ENCODE results near the gene CDC42EP4.
"Not testable (repeated sequence)": the region's sequence is repeated elsewhere in the genome, so short reads cannot be mapped to it uniquely, and the experiment has no call there.

CDC42EP4 gene

GRCh38 chr17:73343168-73343634 lies 31.4 kb upstream of the CDC42EP4 start:
- DNase-seq (ENCODE audit: low spot score) (peak; percentile 74), FAIRE-seq (no peak)

- DNase-seq (ENCODE audit: low spot score) (peak; percentile 74), FAIRE-seq (no peak)
Observed at GRCh38 chr17:73342541-73343167, 30.9 kb upstream of the CDC42EP4 start.

GRCh38 chr17:73342050-73342522 lies 30.3 kb upstream of the CDC42EP4 start:
- FAIRE-seq (peak; percentile 87), DNase-seq (ENCODE audit: low spot score) (peak; percentile 94)

GRCh38 chr17:73341350-73342049 lies 29.7 kb upstream of the CDC42EP4 start:
- FAIRE-seq = no peak
- no peak for DNase-seq (ENCODE audit: low spot score)

- FAIRE-seq = peak; percentile 96
- DNase-seq (ENCODE audit: low spot score) = peak; percentile 99
Observed at GRCh38 chr17:73340093-73340596, 28.3 kb upstream of the CDC42EP4 start.

GRCh38 chr17:73338566-73339197 lies 26.9 kb upstream of the CDC42EP4 start:
- no peak for FAIRE-seq
- DNase-seq (ENCODE audit: low spot score) = no peak

- FAIRE-seq = no peak
- DNase-seq (ENCODE audit: low spot score) = no peak
Observed at GRCh38 chr17:73338050-73338521, 26.3 kb upstream of the CDC42EP4 start.

GRCh38 chr17:73337330-73337710 lies 25.5 kb upstream of the CDC42EP4 start:
- FAIRE-seq = no peak
- no peak for DNase-seq (ENCODE audit: low spot score)

- DNase-seq (ENCODE audit: low spot score) (no peak), FAIRE-seq (no peak)
Observed at GRCh38 chr17:73336408-73337329, 24.9 kb upstream of the CDC42EP4 start.

- DNase-seq (ENCODE audit: low spot score) (no peak), FAIRE-seq (no peak)
Observed at GRCh38 chr17:73335591-73336407, 24.0 kb upstream of the CDC42EP4 start.

- no peak for DNase-seq (ENCODE audit: low spot score)
- no peak for FAIRE-seq
Observed at GRCh38 chr17:73334771-73335513, 23.1 kb upstream of the CDC42EP4 start.

GRCh38 chr17:73333445-73333844 lies 21.6 kb upstream of the CDC42EP4 start:
- DNase-seq (ENCODE audit: low spot score); FAIRE-seq: not testable (repeated sequence)

GRCh38 chr17:73331060-73331459 lies 19.3 kb upstream of the CDC42EP4 start:
- DNase-seq (ENCODE audit: low spot score) (no peak), FAIRE-seq (no peak)

- no peak for FAIRE-seq
Observed at GRCh38 chr17:73327676-73328075, 15.9 kb upstream of the CDC42EP4 start.

GRCh38 chr17:73325527-73325842 lies 13.7 kb upstream of the CDC42EP4 start:
- DNase-seq (ENCODE audit: low spot score) = no peak

More at GRCh38 chr17:73327676-73328075, 15.9 kb upstream of the CDC42EP4 start:
- DNase-seq (ENCODE audit: low spot score) = no peak

GRCh38 chr17:73324711-73325526 lies 13.1 kb upstream of the CDC42EP4 start:
- no peak for DNase-seq (ENCODE audit: low spot score)
- FAIRE-seq = no peak

More at GRCh38 chr17:73325527-73325842, 13.7 kb upstream of the CDC42EP4 start:
- no peak for FAIRE-seq

- no peak for DNase-seq (ENCODE audit: low spot score)
- no peak for FAIRE-seq
Observed at GRCh38 chr17:73324160-73324475, 12.3 kb upstream of the CDC42EP4 start.

GRCh38 chr17:73323409-73324159 lies 11.8 kb upstream of the CDC42EP4 start:
- FAIRE-seq = no peak
- no peak for DNase-seq (ENCODE audit: low spot score)
